HEK293 (cell line): Measurements from ENCODE around the gene MRPL28.

Experiments
- CTCF ChIA-PET: fragments of 350-600 bp; formaldehyde crosslinking; extraction: SDS; loops from one replicate; lab custom pipeline; 2021; ENCODE audit warnings: antibody characterized with exemption; lab: Yijun Ruan, JAX
- POLR2A ChIA-PET: fragments of 300-600 bp; formaldehyde crosslinking; extraction: SDS; loops from one replicate; lab custom pipeline; 2020; ENCODE audit warnings: antibody characterized with exemption, inconsistent platforms; lab: Yijun Ruan, JAX
- H3K27ac ChIP-seq: fragments of 200-500 bp; sonication (Bioruptor generic); 2 replicates; pipeline ENCODE4 v1.5.1; 2014; ENCODE audit warnings: low read depth, low read length, control low read depth, inconsistent platforms; ENCODE audit errors: extremely low read depth
- H3K36me3 ChIP-seq, 2 experiments: fragments of 200-500 bp in 1 of 2; sonication (Bioruptor generic) in 1 of 2; 1 replicate in 1 of 2; 2 replicates in 1 of 2; pipeline ENCODE4 v1.5.1; 2014 to 2017; ENCODE audit warnings: inconsistent platforms in 2 of 2, low read length in 2 of 2; ENCODE audit not compliant: control insufficient read depth in 2 of 2, insufficient read depth in 1 of 2
- H3K4me1 ChIP-seq: fragments of 200-500 bp; sonication (Bioruptor generic); 2 replicates; pipeline ENCODE4 v1.5.1; 2014; ENCODE audit warnings: mild to moderate bottlenecking, low read length, inconsistent platforms; ENCODE audit not compliant: control insufficient read depth, insufficient read depth
- H3K4me3 ChIP-seq: 2 replicates; pipeline ENCODE4 v1.5.1; 2011; ENCODE audit warnings: low read depth, mild to moderate bottlenecking, control low read depth, low read length, moderate library complexity
- H3K9me3 ChIP-seq: fragments of 200-500 bp; sonication (Bioruptor generic); 2 replicates; pipeline ENCODE4 v1.5.1; 2014; ENCODE audit warnings: low read depth, low read length, inconsistent platforms; ENCODE audit not compliant: control insufficient read depth, insufficient read depth
- GLIS1 ChIP-seq: fragments of 450-650 bp; formaldehyde crosslinking; IDR thresholded peaks from 2 replicates; pipeline ENCODE4 v1.5.1; 2016; ENCODE audit warnings: missing biosample characterization, missing genetic modification characterization
- KLF7 ChIP-seq: fragments of 450-650 bp; formaldehyde crosslinking; IDR thresholded peaks from 2 replicates; pipeline ENCODE4 v1.5.1; 2016; ENCODE audit warnings: missing biosample characterization, missing genetic modification characterization, borderline replicate concordance
- MZF1 ChIP-seq: fragments of 450-650 bp; formaldehyde crosslinking; IDR thresholded peaks from 2 replicates; pipeline ENCODE4 v1.5.1; 2017; ENCODE audit warnings: missing biosample characterization, missing genetic modification characterization, borderline replicate concordance
- ZBTB20 ChIP-seq: fragments of 450-650 bp; formaldehyde crosslinking; IDR thresholded peaks from 2 replicates; pipeline ENCODE4 v1.5.1; 2016; ENCODE audit warnings: missing biosample characterization, missing genetic modification characterization
- ZBTB7A ChIP-seq: fragments of 450-650 bp; formaldehyde crosslinking; IDR thresholded peaks from 2 replicates; pipeline ENCODE4 v1.5.1; 2016; ENCODE audit warnings: low read depth, missing biosample characterization, missing genetic modification characterization
- ZNF112 ChIP-seq: fragments of 450-650 bp; formaldehyde crosslinking; IDR thresholded peaks from 2 replicates; pipeline ENCODE4 v1.5.0; 2017; ENCODE audit warnings: missing biosample characterization, missing genetic modification characterization
- ZNF155 ChIP-seq: fragments of 450-650 bp; formaldehyde crosslinking; IDR thresholded peaks from 2 replicates; pipeline ENCODE4 v1.5.1; 2016; ENCODE audit warnings: missing biosample characterization, missing genetic modification characterization
- ZNF221 ChIP-seq: fragments of 450-650 bp; formaldehyde crosslinking; IDR thresholded peaks from 2 replicates; pipeline ENCODE4 v1.5.1; 2017; ENCODE audit warnings: missing biosample characterization, missing genetic modification characterization, borderline replicate concordance
- ZNF324 ChIP-seq: fragments of 450-650 bp; formaldehyde crosslinking; IDR thresholded peaks from 2 replicates; pipeline ENCODE4 v1.5.1; 2016; ENCODE audit warnings: missing biosample characterization, missing genetic modification characterization
- ZNF335 ChIP-seq: fragments of 450-650 bp; formaldehyde crosslinking; conservative IDR thresholded peaks from 2 replicates; pipeline ENCODE4 v1.5.1; 2016; ENCODE audit warnings: missing biosample characterization, missing genetic modification characterization
- ZNF350 ChIP-seq: fragments of 450-650 bp; formaldehyde crosslinking; IDR thresholded peaks from 2 replicates; pipeline ENCODE4 v1.5.0; 2017; ENCODE audit warnings: missing biosample characterization, mild to moderate bottlenecking, missing genetic modification characterization
- ZNF391 ChIP-seq: fragments of 450-650 bp; formaldehyde crosslinking; IDR thresholded peaks from 2 replicates; pipeline ENCODE4 v1.5.1; 2016; ENCODE audit warnings: low read depth, missing biosample characterization, missing genetic modification characterization, borderline replicate concordance
- ZNF404 ChIP-seq: fragments of 450-650 bp; formaldehyde crosslinking; IDR thresholded peaks from 2 replicates; pipeline ENCODE4 v1.5.1; 2017; ENCODE audit warnings: missing biosample characterization, missing genetic modification characterization
- ZNF426 ChIP-seq: fragments of 450-650 bp; formaldehyde crosslinking; IDR thresholded peaks from 2 replicates; pipeline ENCODE4 v1.5.1; 2017; ENCODE audit warnings: missing biosample characterization, missing genetic modification characterization, mild to moderate bottlenecking, inconsistent platforms, moderate library complexity
- ZNF473 ChIP-seq: fragments of 450-650 bp; formaldehyde crosslinking; IDR thresholded peaks from 2 replicates; pipeline ENCODE4 v1.5.1; 2017; ENCODE audit warnings: missing biosample characterization, missing genetic modification characterization
- ZNF514 ChIP-seq: fragments of 450-650 bp; formaldehyde crosslinking; IDR thresholded peaks from 2 replicates; pipeline ENCODE4 v1.5.1; 2016; ENCODE audit warnings: missing biosample characterization, missing genetic modification characterization
- ZNF561 ChIP-seq: fragments of 450-650 bp; IDR thresholded peaks from 2 replicates; pipeline ENCODE4 v1.5.1; 2018; ENCODE audit warnings: missing biosample characterization, missing genetic modification characterization, borderline replicate concordance
- ZNF600 ChIP-seq: fragments of 450-650 bp; formaldehyde crosslinking; IDR thresholded peaks from 2 replicates; pipeline ENCODE4 v1.5.1; 2016; ENCODE audit warnings: missing biosample characterization, missing genetic modification characterization
- ZNF658 ChIP-seq: fragments of 450-650 bp; formaldehyde crosslinking; IDR thresholded peaks from 2 replicates; pipeline ENCODE4; 2016; ENCODE audit warnings: missing biosample characterization, missing genetic modification characterization
- ZNF670 ChIP-seq: fragments of 450-650 bp; formaldehyde crosslinking; IDR thresholded peaks from 2 replicates; pipeline ENCODE4 v1.5.1; 2016; ENCODE audit warnings: missing biosample characterization, missing genetic modification characterization, low read depth
- ZNF768 ChIP-seq: fragments of 450-650 bp; formaldehyde crosslinking; IDR thresholded peaks from 2 replicates; pipeline ENCODE4 v1.5.1; 2018; ENCODE audit warnings: missing biosample characterization, mild to moderate bottlenecking, missing genetic modification characterization
- TF ChIP-seq, protein P1 (sequence below): fragments of 450-650 bp; formaldehyde crosslinking; IDR thresholded peaks from 2 replicates; pipeline ENCODE4 v1.5.1; 2016; ENCODE audit warnings: missing biosample characterization, missing genetic modification characterization
- TF ChIP-seq, protein P2 (sequence below): fragments of 450-650 bp; formaldehyde crosslinking; IDR thresholded peaks from 2 replicates; pipeline ENCODE4 v1.5.1; 2017; ENCODE audit warnings: missing biosample characterization, missing genetic modification characterization
- TF ChIP-seq, protein P3 (sequence below): fragments of 450-650 bp; formaldehyde crosslinking; IDR thresholded peaks from 2 replicates; pipeline ENCODE4 v1.5.1; 2016; ENCODE audit warnings: missing biosample characterization, missing genetic modification characterization
- TF ChIP-seq, protein P4 (sequence below): fragments of 450-650 bp; formaldehyde crosslinking; IDR thresholded peaks from 2 replicates; pipeline ENCODE4 v1.5.1; 2016; ENCODE audit warnings: missing biosample characterization, missing genetic modification characterization
- TF ChIP-seq, protein P5 (sequence below): IDR thresholded peaks from 2 replicates; pipeline ENCODE4 v1.6.1; 2011; ENCODE audit warnings: mild to moderate bottlenecking, low read depth, low read length, borderline replicate concordance
- TF ChIP-seq, protein P6 (sequence below): fragments of 450-650 bp; formaldehyde crosslinking; IDR thresholded peaks from 2 replicates; pipeline ENCODE4 v1.5.1; 2016; ENCODE audit warnings: missing biosample characterization, missing genetic modification characterization
- TF ChIP-seq, protein P7 (sequence below): fragments of 450-650 bp; formaldehyde crosslinking; IDR thresholded peaks from 2 replicates; pipeline ENCODE4 v1.5.1; 2017; ENCODE audit warnings: missing biosample characterization, missing genetic modification characterization

Gene MRPL28

DNA sequence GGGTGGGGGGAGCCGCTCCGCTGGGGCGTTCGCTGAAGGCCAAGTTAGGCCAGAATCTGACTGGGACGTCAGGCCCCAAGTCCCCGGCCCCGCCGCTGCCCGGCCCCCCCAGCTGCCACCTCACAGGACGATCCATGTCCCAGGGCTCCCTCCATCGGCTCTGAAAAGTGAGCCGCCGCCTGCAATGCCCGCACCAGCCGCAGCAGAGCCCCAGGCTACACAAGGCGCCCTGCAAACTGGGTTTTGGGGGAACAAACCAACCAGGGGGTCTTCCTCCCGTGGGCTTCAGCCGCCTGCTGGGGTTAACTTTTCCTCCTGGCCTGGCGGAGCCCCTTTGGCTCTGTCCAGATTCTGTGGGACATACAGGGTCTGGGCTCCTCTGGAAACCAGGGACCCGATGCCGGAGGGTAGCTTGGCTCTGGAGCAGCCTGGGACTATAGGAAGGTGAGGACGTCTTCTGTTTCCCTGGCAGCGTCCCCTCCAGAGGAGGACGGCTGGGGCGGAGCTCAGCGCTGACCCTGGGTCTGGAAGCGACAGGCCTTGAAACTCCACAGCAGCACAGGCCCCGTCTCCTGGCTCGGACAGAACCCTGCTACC lies 27.5 kb upstream of the MRPL28 start:
- H3K4me3 ChIP-seq = no peak overlapping the region
- POLR2A ChIA-PET = no interaction called here
- no peaks in the 10 kb centered on the region for H3K9me3 ChIP-seq
- H3K36me3 ChIP-seq = peaks cover 0 to 27% of the 10 kb centered on the region in 2 experiments; a peak in 1 of 3 replicates
- CTCF ChIA-PET = no interaction called here
- H3K27ac ChIP-seq = peak overlapping the region; percentile 46; the same call in 1 of the 2 replicates
- H3K4me1 ChIP-seq = no peaks in the 10 kb centered on the region
- TF ChIP-seq ZNF350 (tag by site-specific recombination) (no peak), ZNF391 (0 out of 2 replicates have a peak, but pooled peaks have one; percentile 14), ZNF221 (tag by site-specific recombination) (no peak), ZNF600 (tag by site-specific recombination) (peak; percentile 95; the same call in 1 of the 2 replicates), ZNF324 (tag by site-specific recombination) (no peak), ZNF561 (tag by site-specific recombination) (no peak), ZNF473 (tag by site-specific recombination) (no peak), KLF7 (tag by site-specific recombination) (no peak), ZNF670 (tag by site-specific recombination) (no peak), ZNF426 (tag by site-specific recombination) (no peak), ZNF335 (no peak; the same call in 1 of the 2 replicates), ZNF155 (tag by site-specific recombination) (no peak), ZNF404 (tag by site-specific recombination) (no peak), ZBTB20 (tag by site-specific recombination) (peak; percentile 99), ZNF768 (tag by site-specific recombination) (no peak), ZNF112 (tag by site-specific recombination) (no peak), GLIS1 (tag by site-specific recombination) (peak; percentile 41; the same call in 1 of the 2 replicates), ZNF514 (tag by site-specific recombination) (no peak), ZNF658 (tag by site-specific recombination) (no peak), ZBTB7A (0 out of 2 replicates have a peak, but pooled peaks have one; percentile 43), MZF1 (no peak)
- TF ChIP-seq, protein P1, sequence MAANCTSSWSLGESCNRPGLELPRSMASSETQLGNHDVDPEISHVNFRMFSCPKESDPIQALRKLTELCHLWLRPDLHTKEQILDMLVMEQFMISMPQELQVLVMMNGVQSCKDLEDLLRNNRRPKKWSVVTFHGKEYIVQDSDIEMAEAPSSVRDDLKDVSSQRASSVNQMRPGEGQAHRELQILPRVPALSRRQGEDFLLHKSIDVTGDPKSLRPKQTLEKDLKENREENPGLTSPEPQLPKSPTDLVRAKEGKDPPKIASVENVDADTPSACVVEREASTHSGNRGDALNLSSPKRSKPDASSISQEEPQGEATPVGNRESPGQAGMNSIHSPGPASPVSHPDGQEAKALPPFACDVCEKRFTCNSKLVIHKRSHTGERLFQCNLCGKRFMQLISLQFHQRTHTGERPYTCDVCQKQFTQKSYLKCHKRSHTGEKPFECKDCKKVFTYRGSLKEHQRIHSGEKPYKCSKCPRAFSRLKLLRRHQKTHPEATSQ (tag by site-specific recombination) = no peak
- TF ChIP-seq, protein P2, sequence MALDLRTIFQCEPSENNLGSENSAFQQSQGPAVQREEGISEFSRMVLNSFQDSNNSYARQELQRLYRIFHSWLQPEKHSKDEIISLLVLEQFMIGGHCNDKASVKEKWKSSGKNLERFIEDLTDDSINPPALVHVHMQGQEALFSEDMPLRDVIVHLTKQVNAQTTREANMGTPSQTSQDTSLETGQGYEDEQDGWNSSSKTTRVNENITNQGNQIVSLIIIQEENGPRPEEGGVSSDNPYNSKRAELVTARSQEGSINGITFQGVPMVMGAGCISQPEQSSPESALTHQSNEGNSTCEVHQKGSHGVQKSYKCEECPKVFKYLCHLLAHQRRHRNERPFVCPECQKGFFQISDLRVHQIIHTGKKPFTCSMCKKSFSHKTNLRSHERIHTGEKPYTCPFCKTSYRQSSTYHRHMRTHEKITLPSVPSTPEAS (tag by site-specific recombination) = no peak
- TF ChIP-seq, protein P3, sequence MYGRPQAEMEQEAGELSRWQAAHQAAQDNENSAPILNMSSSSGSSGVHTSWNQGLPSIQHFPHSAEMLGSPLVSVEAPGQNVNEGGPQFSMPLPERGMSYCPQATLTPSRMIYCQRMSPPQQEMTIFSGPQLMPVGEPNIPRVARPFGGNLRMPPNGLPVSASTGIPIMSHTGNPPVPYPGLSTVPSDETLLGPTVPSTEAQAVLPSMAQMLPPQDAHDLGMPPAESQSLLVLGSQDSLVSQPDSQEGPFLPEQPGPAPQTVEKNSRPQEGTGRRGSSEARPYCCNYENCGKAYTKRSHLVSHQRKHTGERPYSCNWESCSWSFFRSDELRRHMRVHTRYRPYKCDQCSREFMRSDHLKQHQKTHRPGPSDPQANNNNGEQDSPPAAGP = no peak
- TF ChIP-seq, protein P4, sequence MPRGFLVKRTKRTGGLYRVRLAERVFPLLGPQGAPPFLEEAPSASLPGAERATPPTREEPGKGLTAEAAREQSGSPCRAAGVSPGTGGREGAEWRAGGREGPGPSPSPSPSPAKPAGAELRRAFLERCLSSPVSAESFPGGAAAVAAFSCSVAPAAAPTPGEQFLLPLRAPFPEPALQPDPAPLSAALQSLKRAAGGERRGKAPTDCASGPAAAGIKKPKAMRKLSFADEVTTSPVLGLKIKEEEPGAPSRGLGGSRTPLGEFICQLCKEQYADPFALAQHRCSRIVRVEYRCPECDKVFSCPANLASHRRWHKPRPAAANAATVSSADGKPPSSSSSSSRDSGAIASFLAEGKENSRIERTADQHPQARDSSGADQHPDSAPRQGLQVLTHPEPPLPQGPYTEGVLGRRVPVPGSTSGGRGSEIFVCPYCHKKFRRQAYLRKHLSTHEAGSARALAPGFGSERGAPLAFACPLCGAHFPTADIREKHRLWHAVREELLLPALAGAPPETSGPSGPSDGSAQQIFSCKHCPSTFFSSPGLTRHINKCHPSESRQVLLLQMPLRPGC (tag by site-specific recombination) = 0 out of 2 replicates have a peak, but pooled peaks have one; percentile 17
- TF ChIP-seq, protein P5, sequence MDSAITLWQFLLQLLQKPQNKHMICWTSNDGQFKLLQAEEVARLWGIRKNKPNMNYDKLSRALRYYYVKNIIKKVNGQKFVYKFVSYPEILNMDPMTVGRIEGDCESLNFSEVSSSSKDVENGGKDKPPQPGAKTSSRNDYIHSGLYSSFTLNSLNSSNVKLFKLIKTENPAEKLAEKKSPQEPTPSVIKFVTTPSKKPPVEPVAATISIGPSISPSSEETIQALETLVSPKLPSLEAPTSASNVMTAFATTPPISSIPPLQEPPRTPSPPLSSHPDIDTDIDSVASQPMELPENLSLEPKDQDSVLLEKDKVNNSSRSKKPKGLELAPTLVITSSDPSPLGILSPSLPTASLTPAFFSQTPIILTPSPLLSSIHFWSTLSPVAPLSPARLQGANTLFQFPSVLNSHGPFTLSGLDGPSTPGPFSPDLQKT = no peak
- TF ChIP-seq, protein P6, sequence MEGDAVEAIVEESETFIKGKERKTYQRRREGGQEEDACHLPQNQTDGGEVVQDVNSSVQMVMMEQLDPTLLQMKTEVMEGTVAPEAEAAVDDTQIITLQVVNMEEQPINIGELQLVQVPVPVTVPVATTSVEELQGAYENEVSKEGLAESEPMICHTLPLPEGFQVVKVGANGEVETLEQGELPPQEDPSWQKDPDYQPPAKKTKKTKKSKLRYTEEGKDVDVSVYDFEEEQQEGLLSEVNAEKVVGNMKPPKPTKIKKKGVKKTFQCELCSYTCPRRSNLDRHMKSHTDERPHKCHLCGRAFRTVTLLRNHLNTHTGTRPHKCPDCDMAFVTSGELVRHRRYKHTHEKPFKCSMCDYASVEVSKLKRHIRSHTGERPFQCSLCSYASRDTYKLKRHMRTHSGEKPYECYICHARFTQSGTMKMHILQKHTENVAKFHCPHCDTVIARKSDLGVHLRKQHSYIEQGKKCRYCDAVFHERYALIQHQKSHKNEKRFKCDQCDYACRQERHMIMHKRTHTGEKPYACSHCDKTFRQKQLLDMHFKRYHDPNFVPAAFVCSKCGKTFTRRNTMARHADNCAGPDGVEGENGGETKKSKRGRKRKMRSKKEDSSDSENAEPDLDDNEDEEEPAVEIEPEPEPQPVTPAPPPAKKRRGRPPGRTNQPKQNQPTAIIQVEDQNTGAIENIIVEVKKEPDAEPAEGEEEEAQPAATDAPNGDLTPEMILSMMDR (tag by site-specific recombination) = peak; percentile 72
- TF ChIP-seq, protein P7, sequence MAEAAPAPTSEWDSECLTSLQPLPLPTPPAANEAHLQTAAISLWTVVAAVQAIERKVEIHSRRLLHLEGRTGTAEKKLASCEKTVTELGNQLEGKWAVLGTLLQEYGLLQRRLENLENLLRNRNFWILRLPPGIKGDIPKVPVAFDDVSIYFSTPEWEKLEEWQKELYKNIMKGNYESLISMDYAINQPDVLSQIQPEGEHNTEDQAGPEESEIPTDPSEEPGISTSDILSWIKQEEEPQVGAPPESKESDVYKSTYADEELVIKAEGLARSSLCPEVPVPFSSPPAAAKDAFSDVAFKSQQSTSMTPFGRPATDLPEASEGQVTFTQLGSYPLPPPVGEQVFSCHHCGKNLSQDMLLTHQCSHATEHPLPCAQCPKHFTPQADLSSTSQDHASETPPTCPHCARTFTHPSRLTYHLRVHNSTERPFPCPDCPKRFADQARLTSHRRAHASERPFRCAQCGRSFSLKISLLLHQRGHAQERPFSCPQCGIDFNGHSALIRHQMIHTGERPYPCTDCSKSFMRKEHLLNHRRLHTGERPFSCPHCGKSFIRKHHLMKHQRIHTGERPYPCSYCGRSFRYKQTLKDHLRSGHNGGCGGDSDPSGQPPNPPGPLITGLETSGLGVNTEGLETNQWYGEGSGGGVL = peak; percentile 45
